KOPT-K1 (cell line): ENCODE results near the gene MIF4GD.

Experiments
- H3K27ac ChIP-seq: fragments of 200-600 bp; sonication (generic); 2 replicates; pipeline ENCODE4 v1.5.1; 2016; ENCODE audit warnings: antibody characterized with exemption, mild to moderate bottlenecking, low read depth, low read length; ENCODE audit not compliant: poor library complexity, severe bottlenecking
- H3K36me3 ChIP-seq: fragments of 200-600 bp; sonication (generic); 2 replicates; pipeline ENCODE4 v1.5.1; 2017; ENCODE audit warnings: antibody characterized with exemption, mild to moderate bottlenecking, low read length, moderate library complexity; ENCODE audit not compliant: insufficient read depth
- H3K9me3 ChIP-seq: fragments of 200-600 bp; sonication (generic); 2 replicates; pipeline ENCODE4 v1.5.1; 2017; ENCODE audit warnings: antibody characterized with exemption, low read length, mild to moderate bottlenecking; ENCODE audit not compliant: insufficient read depth, poor library complexity, severe bottlenecking

Gene MIF4GD

DNA sequence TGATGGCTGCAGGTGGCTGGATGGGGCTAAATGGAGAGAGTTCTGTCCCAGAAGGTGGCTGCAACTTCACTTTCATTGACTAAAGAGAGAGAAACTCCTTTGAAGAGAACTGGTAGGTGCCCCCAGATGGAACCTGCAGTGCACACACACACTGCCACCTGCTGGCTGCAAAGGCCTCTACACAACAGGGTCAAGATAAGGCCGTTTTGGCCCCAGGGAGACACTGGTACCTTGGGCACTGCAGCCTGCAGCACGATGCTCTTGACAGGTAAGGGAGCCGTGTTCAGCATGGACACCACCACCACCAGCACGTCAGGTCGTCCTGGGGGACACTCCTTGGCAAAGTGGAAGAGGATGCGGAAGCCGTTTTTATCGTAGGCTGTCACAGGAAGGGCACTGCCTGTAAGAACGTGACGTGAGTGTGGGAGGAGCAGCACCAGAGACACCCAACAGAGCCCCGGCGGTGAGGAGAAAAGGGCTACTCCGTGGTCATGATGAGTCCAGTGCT lies 32.3 kb downstream of the MIF4GD start:
- Histone ChIP-seq H3K36me3 (peaks cover 100% of the 10 kb centered on the region), H3K9me3 (no peaks in the 10 kb centered on the region), H3K27ac (no peak overlapping the region)

DNA sequence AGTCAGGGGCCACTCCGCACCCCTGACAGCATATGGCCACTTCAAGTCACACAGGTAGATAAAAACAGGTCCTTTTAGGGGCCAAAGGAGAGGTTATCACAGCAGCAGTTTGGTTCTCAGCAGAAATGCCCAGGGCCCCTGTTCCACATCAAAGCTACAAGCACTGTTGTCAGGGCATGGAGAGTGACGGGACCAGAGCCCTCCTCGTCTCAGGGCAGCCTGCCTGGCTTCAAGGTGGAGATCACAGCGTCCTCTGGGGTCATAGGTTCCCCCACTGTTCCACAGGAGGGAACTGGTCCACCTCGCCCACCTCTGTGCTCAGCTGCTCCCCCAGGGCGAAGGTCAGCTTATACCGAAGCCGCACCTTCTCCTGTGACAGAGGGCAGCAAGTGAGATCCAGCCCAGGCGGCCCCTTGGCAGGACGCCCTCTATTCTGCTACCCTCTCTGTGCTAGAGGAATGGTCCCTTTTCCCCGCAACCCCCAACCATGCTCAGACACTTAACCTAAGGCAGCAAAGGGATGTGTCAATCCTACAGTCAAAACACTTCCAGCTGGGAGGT lies 32.9 kb downstream of the MIF4GD start:
- Histone ChIP-seq H3K9me3 (no peaks in the 10 kb centered on the region), H3K36me3 (peaks cover 100% of the 10 kb centered on the region), H3K27ac (no peak overlapping the region)

DNA sequence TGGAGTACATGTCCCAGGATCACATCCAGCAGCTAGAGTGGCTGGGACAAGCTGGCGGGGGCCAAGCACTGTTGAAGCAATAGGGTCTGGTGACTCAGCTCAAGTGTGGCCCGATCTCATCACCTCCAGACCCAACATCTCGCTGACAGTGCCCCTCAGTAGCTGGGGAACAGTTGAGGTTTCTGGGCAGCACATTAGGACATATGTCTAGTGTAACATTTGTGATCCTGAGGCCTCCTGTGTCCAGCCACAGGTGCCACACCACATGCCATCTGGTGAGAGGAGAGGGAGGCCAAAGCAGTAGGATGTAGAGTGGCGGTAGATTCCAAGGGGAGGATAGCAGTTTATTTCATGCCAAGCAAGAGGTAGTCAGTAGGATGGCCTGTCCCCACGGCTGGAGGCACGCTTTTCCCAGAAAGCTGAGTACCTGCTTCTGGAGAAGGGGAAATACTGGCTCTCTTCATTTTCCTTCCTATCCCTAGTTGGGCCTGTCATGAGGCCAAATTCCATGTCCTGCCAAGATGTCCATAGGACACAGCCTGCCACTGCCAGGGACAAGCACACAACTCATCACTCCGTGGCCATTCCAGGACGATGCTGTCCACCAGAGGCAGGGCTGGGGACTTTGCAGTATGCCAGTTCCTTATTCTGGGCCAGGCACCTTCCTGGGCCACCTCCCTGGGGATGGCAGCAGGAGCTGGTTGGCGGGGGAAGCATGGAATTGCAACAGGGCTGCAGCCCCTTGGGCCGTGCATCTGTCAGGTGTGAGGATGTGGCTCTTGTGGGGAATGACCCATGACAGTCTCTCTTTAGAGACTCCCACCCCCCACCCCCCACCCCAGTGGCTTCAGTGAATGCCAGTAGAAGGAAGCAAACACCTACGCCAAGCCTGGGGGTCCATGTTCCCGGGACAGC lies 33.7 kb downstream of the MIF4GD start:
- Histone ChIP-seq H3K9me3 (no peaks in the 10 kb centered on the region), H3K27ac (no peak overlapping the region), H3K36me3 (peaks cover 100% of the 10 kb centered on the region)

DNA sequence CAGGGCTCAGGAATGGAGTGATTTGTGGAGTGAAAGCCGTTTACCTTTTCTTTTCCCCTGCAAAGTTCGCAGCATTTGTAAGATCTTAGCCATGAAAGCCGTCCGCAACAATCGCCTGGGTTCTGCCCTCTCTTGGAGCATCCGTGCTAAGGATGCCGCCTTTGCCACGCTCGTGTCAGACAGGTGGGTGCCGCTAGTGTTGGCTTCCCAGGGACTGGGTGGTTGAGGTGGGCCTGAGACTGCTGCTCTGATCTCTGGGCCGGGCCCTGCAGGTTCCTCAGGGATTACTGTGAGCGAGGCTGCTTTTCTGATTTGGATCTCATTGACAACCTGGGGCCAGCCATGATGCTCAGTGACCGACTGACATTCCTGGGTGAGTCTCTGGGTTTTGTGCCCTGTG lies 38.2 kb downstream of the MIF4GD start:
- Histone ChIP-seq H3K36me3 (peaks cover 100% of the 10 kb centered on the region), H3K9me3 (no peaks in the 10 kb centered on the region), H3K27ac (no peak overlapping the region)

DNA sequence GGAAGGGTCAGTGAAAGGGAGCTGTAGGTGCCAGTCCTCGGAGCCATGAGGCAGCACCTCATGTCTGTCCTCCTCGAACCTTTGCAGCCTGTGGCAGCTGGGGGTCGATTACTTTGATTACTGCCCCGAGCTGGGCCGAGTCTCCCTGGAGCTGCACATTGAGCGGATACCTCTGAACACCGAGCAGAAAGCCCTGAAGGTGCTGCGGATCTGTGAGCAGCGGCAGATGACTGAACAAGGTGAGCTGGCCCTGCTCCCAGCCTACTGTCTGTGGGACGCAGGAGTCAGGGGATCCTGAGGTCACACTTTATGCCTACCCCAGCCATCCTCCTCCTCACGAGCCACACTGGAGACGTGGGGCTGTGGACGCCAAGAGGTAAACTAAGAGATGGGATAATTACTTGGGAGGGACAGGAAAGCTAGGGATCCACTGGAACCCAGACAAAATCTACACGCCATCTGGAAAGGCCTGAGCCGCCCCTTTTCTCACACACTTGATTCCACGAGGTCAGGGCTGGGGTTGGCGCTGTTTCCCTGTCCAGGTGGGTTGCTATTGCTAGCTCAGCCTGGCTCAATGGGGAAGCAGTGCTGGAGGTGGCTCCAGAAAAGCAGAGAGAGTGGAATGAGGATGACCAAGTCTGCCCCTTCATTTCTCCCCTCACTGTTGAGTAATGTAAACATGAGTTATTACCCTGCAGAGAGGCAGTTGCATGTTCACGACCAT lies 39.1 kb downstream of the MIF4GD start:
- H3K36me3 ChIP-seq: peaks cover 100% of the 10 kb centered on the region
- no peak overlapping the region for H3K27ac ChIP-seq
- H3K9me3 ChIP-seq: no peaks in the 10 kb centered on the region

DNA sequence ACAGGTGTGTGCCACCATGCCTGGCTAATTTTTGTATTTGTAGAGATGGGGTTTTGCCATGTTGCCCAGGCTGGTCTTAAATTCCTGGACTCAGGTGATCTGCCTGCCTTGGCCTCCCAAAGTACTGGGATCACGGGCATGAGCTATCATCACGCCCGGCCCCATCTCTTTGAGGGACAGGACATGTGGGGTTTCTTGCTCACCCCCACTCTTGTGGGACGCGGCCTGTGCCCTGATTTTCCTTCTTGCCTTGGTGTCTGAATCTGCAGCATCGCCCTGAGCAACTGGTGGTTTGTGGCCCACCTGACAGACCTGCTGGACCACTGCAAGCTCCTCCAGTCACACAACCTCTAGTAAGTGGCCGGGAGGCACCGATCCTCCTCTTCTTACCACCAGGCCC lies 40.0 kb downstream of the MIF4GD start:
- Histone ChIP-seq H3K27ac (no peak overlapping the region), H3K36me3 (peaks cover 100% of the 10 kb centered on the region), H3K9me3 (no peaks in the 10 kb centered on the region)

DNA sequence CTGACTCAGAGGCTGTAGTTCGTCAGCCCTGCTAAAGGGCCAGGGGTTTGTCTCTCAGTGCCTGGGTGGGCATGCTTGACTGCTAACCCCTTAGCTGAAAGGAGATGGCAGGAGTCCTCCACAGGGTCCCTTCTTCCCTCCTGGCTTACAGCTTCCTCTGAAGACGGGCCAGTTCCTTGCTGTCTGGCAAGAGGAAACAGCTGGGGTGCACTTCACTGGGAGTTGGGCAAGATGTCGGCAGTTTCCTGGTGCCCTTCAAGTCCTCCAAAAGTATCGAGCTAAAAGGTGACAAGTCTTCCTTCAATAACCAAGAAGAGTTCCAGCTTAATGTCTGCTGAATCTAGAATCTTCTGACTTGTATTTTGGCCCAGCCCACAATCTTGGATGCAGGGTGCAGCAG lies 42.2 kb downstream of the MIF4GD start:
- no peaks in the 10 kb centered on the region for H3K9me3 ChIP-seq
- no peak overlapping the region for H3K27ac ChIP-seq
- H3K36me3 ChIP-seq: peaks cover 100% of the 10 kb centered on the region

DNA sequence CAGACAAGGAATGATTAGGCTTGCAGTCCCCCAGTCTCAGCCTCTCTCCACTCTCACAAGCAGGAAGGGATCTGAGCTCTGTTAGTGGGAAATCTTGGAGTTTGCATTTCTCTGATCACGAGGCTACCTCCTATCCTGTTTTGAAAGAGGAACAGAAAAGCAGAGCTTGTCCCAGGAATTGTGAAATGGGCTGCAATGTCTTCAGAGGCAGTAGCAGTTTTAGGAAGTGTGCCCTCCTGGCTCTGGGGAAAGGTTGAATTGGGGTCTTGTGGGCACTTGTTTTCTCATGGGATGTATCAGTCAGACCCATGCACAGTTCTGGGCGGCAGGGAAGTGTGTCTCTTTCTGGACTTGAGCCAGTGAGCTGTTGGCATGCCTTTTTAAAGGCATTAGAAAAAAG lies 42.7 kb downstream of the MIF4GD start:
- Histone ChIP-seq H3K27ac (no peak overlapping the region), H3K36me3 (peaks cover 99% of the 10 kb centered on the region), H3K9me3 (no peaks in the 10 kb centered on the region)

DNA sequence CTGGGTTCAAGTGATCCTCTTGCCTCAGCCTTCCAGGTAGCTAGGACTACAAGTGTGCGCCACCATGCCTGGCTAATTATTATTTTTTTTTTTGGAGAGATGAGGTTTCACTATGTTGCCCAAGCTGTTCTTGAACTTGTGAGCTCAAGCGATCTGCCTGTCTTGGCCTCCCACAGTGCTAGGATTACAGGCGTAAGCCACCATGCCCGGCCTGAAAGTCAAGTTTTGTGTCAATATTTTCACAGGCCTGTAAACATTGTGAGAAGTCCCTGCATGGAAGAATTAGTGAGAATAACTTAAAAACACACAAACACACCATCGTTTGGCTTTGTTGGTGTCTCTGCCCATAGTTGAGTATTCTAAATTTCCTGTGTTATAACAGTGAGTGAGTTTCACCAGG lies 43.3 kb downstream of the MIF4GD start:
- no peaks in the 10 kb centered on the region for H3K9me3 ChIP-seq
- H3K36me3 ChIP-seq: peaks cover 99% of the 10 kb centered on the region
- H3K27ac ChIP-seq: no peak overlapping the region

DNA sequence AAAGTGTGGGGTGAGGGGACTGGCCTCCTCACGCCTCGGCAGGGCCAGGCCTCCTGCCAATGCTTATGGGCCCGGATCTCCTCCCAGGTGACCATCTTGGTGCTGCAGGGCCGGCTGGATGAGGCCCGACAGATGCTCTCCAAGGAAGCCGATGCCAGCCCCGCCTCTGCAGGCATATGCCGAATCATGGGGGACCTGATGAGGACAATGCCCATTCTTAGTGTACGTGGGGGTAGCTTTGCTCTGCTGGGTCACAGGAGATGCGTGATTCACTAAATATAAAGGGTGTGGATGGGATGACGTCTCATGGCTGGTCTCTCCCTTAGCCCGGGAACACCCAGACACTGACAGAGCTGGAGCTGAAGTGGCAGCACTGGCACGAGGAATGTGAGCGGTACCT lies 46.0 kb downstream of the MIF4GD start:
- peaks cover 97% of the 10 kb centered on the region for H3K36me3 ChIP-seq
- no peak overlapping the region for H3K27ac ChIP-seq
- no peaks in the 10 kb centered on the region for H3K9me3 ChIP-seq

DNA sequence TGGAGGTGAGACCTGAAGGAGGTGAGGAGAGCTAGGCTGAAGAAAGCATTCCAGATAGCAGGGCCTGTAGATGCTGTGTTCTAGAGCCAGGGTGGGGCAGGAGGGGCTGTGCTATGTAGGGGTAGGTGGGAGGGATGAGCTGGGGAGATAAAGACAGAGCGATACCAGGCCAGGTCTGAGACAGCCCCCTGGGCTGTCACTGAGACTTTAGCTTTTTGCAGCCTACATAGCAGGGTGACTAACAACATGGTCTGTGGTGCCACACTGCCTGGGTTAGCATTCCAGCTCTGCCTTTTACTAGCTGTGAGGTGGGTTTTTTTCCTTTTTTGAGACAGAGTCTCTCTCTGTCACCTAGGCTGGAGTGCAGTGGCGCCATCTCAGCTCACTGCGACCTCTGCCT lies 51.2 kb downstream of the MIF4GD start:
- Histone ChIP-seq H3K9me3 (no peaks in the 10 kb centered on the region), H3K36me3 (peaks cover 97% of the 10 kb centered on the region), H3K27ac (no peak overlapping the region)

DNA sequence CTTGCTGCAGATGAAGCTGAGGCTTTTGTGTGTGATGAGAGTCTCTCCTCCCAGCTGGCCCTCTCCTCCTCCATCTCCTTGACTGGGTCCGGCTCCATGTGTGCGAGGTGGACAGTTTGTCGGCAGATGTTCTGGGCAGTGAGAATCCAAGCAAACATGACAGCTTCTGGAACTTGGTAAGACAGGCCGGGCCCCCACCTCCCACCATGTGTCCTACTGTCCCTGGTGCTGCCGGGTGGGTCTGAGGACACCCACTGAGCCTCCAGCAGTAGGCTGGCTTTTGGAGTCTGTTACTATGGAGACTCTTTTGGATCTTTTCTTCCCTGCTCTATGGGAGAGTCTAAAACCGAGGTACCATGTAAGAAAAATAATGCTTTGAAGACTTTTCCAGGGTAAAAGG lies 52.9 kb downstream of the MIF4GD start:
- Histone ChIP-seq H3K9me3 (no peaks in the 10 kb centered on the region), H3K36me3 (peaks cover 98% of the 10 kb centered on the region), H3K27ac (no peak overlapping the region)
